Urinary bladder (tissue), 4 donors: Measurements from ENCODE around the gene EPS15. TPM values are rescaled to one million over a fixed set of nuclear protein-coding genes. Genes with fewer than 3 reads are reported as not detected.

Experiments
- DNase-seq: peaks from one replicate; pipeline ENCODE4 v3.0.0-alpha.2; 2015; ENCODE audit errors: extremely low spot score
- H3K27ac ChIP-seq: one replicate; pipeline ENCODE4 v1.5.1; 2013; ENCODE audit warnings: low read depth, mild to moderate bottlenecking, moderate library complexity
- H3K36me3 ChIP-seq: one replicate; pipeline ENCODE4 v1.6.1; 2013; ENCODE audit warnings: mild to moderate bottlenecking, moderate library complexity; ENCODE audit not compliant: insufficient read depth
- H3K4me1 ChIP-seq: one replicate; pipeline ENCODE4 v1.6.1; 2013; ENCODE audit warnings: mild to moderate bottlenecking, moderate library complexity; ENCODE audit not compliant: insufficient read depth
- H3K4me3 ChIP-seq: one replicate; pipeline ENCODE4 v1.5.1; 2013; ENCODE audit warnings: low read depth, low read length
- WGBS: extraction: QIAGEN DNeasy Blood & Tissue Kit; methylation state at CpG from one replicate; pipeline ENCODE4 v1.1.7; 2013; 5-methylcytosine and 5-hydroxymethylcytosine counted together
- polyA plus RNA-seq: library from polyadenylated mRNA; stranded (reverse); fragments of 200-250 nt; gene quantifications from one replicate; pipeline ENCODE4 v1.2.3, GENCODE V29; 2013
- total RNA-seq: library from RNA; depleted of rRNA; stranded (reverse); fragments of >200 nt; gene quantifications from one replicate; pipeline ENCODE4 v1.2.3, GENCODE V29; 2014
- donor health status: healthy with polysubstance abuse.
- donor health status: healthy.

EPS15 gene
- total and polyA plus RNA-seq, 2 donors = 21.5 to 96.2 TPM

DNA sequence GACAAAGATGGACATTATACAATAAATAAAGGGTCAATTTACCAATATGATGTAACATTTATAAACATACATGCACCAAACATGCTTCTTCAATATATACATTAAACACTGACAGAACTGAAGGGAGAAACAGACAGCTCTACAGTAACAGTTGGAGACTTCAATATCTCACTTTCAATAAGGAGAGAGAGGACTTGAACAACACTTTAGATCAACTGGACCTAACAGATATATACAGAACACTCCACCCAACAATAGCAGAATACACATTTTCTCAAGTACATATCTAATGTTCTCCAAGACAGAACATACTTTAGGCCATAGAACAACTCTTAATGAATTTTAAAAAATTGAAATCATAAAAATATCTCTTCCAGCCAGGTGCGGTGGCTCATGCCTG lies 138.1 kb downstream of the EPS15 start:
- Histone ChIP-seq H3K27ac (no peak overlapping the region), H3K36me3 (peaks cover 1% of the 10 kb centered on the region), H3K4me3 (no peak overlapping the region), H3K4me1 (no peaks in the 10 kb centered on the region)
- no peak for DNase-seq
- 94% methylated on average over 1 of the region's 1 CpG for WGBS

DNA sequence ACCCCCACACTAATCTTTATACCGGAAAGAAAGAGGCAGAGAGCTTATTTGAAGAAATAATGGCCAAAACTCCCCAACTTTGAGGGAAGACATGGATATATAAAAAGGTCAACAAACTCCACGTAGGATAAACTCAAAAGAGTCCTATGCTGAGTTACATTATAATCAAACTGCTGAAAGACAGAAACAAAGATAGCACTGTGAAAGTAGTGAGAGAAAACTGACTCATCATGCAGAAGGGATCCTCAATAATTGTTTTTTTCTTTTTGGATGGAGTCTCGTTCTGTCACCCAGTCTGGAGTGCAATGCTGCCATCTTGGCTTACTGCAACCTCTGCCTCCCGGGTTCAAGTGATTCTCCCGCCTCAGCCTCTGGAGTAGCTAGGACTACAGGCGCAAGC lies 140.2 kb downstream of the EPS15 start:
- H3K36me3 ChIP-seq = peaks cover 1% of the 10 kb centered on the region
- H3K27ac ChIP-seq = no peak overlapping the region
- H3K4me3 ChIP-seq = no peak overlapping the region
- 96% methylated on average over 6 of the region's 6 CpGs for WGBS
- no peak for DNase-seq
- H3K4me1 ChIP-seq = no peaks in the 10 kb centered on the region

DNA sequence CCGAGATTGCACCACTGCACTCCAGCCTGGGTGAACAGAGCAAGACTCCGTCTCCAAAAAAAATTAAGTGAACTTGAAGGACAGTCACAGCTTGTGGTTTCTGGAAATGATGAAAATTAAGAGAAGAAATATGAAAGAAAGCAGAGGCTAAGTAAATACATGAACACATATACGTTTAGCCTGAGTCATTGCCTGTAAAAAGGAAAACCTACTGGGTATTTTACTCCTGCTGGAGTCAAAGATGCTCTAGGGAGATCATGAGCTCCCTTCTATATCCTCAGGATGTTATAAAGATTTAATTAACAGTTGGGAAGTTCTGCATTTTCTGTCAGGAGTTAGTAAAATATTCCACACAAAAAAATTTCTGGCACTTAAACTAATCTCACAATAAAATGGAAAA lies 145.2 kb downstream of the EPS15 start:
- Histone ChIP-seq H3K4me1 (no peaks in the 10 kb centered on the region), H3K4me3 (no peak overlapping the region), H3K36me3 (peaks cover under 1% of the 10 kb centered on the region), H3K27ac (no peak overlapping the region)
- no peak for DNase-seq
- 92% methylated on average over 3 of the region's 3 CpGs for WGBS

DNA sequence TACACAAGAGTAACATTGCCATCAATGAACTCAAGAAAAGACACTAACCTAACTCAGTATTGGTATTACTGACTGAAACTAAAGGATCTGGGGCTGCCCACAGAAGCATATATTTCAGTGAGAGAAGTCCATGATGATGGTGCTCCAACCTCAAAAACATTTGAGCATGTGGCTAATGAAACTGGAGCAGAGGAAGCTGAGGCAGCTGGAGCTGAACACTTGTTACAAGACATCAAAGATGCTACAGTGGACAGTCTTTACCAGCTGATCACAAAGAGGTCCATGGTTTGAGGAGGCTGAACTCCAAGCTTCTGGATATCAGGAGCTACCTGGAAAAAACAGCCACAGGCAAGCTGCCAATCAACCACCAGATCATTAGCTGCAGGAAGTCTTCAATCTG lies 146.5 kb downstream of the EPS15 start:
- no peak for DNase-seq
- Histone ChIP-seq H3K36me3 (no peaks in the 10 kb centered on the region), H3K4me3 (no peak overlapping the region), H3K4me1 (no peaks in the 10 kb centered on the region), H3K27ac (no peak overlapping the region)

DNA sequence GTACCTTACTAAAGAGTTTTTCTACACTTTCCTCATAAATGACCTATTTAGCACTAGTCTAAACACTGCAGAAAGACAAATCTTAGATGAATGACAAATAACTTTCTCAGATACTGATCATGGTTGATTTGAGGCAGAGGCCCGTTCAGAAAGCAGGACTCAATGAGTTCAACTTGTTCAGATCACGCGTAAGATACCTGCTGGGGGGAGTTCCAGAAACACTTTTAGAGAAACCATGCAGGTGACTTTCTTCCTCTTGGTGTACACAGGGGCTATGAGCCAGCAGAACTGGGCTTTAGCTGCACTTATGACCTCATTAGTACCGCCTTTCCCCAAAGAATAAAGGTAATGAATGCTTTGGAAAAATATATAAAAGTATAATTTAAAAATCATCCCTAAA lies 149.9 kb downstream of the EPS15 start:
- DNase-seq = no peak
- no peak overlapping the region for H3K4me3 ChIP-seq
- no peaks in the 10 kb centered on the region for H3K4me1 ChIP-seq
- H3K36me3 ChIP-seq = no peaks in the 10 kb centered on the region
- WGBS = 78% methylated on average over 4 of the region's 4 CpGs
- H3K27ac ChIP-seq = no peak overlapping the region

DNA sequence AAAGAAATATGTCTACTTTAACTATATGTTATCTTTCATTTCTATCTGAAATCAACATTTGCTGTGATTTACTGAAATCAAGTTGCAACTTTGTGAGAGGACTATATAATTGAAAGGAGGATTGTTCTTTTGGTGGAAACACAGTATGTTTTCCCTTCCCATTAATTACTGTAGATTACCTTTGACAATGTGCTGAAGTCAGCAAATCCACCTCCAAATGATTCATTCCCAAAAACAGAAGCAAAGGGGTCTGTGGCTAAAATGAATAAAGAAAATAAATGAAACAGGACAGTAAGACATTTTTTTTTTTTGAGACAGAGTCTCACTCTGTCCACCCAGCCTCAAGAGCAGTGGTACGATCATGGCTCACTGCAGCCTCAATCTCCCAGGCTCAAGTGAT lies 153.3 kb downstream of the EPS15 start:
- Histone ChIP-seq H3K4me3 (no peak overlapping the region), H3K36me3 (peaks cover 5% of the 10 kb centered on the region), H3K27ac (no peak overlapping the region), H3K4me1 (no peaks in the 10 kb centered on the region)
- WGBS = 100% methylated on average over 1 of the region's 1 CpG
- DNase-seq = no peak

DNA sequence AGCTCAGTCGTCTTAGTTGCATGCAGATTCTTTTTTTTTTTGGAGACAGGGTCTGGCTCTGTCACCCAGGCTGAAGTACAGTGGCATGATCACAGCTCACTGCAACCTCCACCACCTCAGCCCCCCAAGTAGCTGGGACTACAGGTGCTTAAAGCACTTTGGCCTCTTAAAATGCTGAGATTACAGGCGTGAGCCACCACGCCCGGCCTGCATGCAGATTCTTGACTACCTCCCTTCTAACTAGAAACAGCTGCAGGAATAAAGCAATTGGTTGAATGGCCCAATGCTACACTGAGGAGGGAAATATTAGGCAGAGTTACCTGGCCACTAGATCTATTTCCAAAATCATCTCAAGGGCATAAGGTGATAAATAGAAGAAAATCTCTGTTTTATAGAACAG lies 159.2 kb downstream of the EPS15 start:
- Histone ChIP-seq H3K4me1 (no peaks in the 10 kb centered on the region), H3K36me3 (peaks cover 7% of the 10 kb centered on the region), H3K27ac (no peak overlapping the region), H3K4me3 (no peak overlapping the region)
- 93% methylated on average over 4 of the region's 4 CpGs for WGBS
- no peak for DNase-seq

DNA sequence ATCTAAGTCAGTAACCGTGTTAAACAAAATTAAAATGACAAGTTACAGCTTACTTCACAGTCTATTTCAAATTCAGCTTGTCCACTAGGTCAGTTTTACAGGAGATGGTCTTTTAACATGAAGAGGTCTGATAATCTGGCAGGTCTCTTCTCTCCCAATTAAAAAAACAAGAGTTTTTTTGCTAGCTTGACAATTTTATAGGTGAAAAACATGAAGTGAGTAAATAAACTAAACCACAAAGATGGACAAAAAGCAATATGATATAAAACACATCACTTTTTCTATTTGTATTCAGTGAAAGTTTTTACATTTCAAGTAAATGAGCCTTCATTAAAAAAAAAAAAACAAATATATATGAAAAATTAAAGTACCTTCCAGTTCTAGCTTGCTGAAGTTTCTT lies 163.7 kb downstream of the EPS15 start:
- no peak for DNase-seq
- H3K4me1 ChIP-seq = no peaks in the 10 kb centered on the region
- WGBS = 92% methylated on average over 1 of the region's 1 CpG
- no peak overlapping the region for H3K27ac ChIP-seq
- peaks cover 4% of the 10 kb centered on the region for H3K36me3 ChIP-seq
- no peak overlapping the region for H3K4me3 ChIP-seq

DNA sequence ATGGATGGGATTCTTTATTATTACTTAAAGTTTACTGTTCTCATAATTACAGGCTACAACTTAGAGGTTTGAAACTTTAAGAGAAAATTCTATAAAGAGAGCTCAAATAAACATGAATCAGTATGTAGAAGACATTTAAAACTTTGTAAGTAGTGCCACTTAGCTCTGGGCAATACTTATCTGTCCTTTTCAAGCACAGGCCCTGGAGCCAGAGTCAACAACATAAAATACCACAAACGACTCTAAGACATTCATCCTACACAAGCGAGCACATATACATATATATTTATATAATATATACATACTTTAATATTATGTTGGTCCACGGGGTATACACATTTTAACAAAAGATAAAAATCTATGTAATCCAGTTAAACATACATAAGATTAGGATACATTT lies 164.7 kb downstream of the EPS15 start:
- H3K36me3 ChIP-seq = peaks cover 2% of the 10 kb centered on the region
- WGBS = 65% methylated on average over 3 of the region's 3 CpGs
- no peak overlapping the region for H3K27ac ChIP-seq

DNA sequence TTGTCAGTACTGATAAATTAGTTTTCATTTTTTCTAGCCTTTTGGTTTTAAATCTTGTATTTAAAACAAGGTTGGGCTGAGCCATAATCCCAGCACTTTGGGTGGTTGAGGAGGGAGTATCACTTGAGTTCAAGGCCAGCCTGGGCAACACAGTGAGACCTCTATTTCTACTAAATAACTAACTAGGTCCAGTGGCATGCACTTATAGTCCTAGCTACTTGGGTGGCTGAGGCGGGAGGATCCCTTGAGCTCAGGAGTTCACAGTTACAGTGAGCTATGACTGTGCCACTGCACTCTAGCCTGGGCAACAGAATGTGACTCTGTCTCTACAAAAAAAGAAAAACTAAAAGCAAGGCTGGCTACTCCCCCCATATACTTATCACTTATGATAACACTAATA lies 167.2 kb downstream of the EPS15 start:
- DNase-seq = no peak
- Histone ChIP-seq H3K27ac (no peak overlapping the region), H3K4me3 (no peak overlapping the region), H3K4me1 (no peaks in the 10 kb centered on the region), H3K36me3 (peaks cover 2% of the 10 kb centered on the region)
- 91% methylated on average over 1 of the region's 1 CpG for WGBS

More for the DNA sequence above, 164.7 kb downstream of the EPS15 start:
- H3K4me1 ChIP-seq = no peaks in the 10 kb centered on the region
- H3K4me3 ChIP-seq = no peak overlapping the region
- DNase-seq = no peak

DNA sequence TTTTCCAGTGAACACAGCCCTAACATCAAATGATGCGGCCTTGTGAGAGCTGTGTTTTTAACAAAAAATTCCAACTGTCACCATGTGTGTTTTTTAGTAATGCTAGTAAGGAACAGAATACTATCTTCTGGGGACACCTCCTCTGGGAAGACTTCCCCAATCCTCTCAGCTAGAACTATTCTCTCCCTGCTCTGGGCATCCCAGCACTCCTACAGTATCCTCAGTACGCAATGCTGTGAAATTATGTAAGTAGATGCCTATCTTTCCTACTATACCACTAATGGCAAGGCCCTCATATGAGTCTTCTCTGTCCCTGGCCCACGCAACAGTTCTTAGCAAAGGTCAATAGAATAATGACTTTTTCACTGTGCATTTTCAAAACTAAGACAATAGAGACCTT lies 169.2 kb downstream of the EPS15 start:
- Histone ChIP-seq H3K36me3 (peaks cover 2% of the 10 kb centered on the region), H3K4me1 (no peaks in the 10 kb centered on the region), H3K27ac (no peak overlapping the region), H3K4me3 (no peak overlapping the region)
- 93% methylated on average over 3 of the region's 3 CpGs for WGBS
- DNase-seq = no peak

DNA sequence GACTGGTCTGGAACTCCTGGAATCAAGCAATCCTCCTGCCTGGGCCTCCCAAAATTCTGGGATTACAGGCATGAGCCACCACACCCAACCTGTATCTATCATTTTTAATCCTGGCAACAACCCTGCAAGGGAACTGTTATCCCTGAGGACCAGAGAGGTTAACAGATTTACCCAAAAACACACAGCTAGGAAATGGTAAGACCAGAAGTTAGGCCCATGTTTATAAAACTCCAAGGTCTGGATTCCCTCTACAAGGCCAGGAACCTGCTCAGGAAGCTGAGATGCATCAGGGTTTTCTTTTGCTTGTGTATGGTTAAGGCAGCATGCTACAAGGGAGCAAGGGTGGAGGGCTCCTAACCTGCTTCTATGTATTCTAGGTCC lies 170.9 kb downstream of the EPS15 start:
- no peak overlapping the region for H3K27ac ChIP-seq
- H3K36me3 ChIP-seq = no peaks in the 10 kb centered on the region
- no peak overlapping the region for H3K4me3 ChIP-seq
- H3K4me1 ChIP-seq = no peaks in the 10 kb centered on the region
- DNase-seq = no peak

DNA sequence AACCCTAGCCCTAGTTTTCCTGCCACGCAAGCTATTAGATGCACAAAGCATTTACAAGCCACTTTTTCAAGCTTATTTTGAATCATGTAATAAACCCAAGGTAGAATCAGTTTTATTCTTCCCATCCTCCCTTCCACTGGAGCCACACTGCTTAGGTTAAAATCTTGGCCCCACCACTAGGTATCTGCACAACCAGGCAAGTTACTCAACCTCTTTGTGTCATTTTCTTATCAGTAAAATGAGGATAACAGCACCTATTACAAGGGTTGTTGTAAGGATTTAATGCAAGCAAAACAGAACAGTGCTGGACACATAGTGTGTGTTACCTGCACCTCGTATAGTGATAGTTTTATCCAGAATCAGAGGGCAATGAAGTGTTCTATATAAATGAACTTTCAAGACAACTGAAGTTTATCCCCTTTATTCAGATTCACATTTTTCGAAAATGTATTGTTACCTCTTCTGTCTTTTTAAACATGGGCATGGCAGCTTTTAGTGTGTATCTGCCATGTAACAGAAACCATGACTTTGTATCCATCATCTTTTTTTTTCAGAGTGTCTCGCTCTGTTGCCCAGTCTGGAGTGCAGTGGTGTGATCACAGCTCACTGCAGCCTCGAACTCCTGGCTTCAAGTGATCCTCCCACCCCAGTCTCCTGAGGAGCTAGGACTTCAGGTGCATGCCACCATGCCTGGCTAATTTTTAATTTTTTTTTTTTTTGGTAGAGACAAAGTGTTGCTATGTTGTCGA lies 171.5 kb downstream of the EPS15 start:
- 89% methylated on average over 6 of the region's 6 CpGs for WGBS
- no peaks in the 10 kb centered on the region for H3K36me3 ChIP-seq
- H3K27ac ChIP-seq = no peak overlapping the region
- no peak overlapping the region for H3K4me3 ChIP-seq
- no peaks in the 10 kb centered on the region for H3K4me1 ChIP-seq
- DNase-seq = no peak

DNA sequence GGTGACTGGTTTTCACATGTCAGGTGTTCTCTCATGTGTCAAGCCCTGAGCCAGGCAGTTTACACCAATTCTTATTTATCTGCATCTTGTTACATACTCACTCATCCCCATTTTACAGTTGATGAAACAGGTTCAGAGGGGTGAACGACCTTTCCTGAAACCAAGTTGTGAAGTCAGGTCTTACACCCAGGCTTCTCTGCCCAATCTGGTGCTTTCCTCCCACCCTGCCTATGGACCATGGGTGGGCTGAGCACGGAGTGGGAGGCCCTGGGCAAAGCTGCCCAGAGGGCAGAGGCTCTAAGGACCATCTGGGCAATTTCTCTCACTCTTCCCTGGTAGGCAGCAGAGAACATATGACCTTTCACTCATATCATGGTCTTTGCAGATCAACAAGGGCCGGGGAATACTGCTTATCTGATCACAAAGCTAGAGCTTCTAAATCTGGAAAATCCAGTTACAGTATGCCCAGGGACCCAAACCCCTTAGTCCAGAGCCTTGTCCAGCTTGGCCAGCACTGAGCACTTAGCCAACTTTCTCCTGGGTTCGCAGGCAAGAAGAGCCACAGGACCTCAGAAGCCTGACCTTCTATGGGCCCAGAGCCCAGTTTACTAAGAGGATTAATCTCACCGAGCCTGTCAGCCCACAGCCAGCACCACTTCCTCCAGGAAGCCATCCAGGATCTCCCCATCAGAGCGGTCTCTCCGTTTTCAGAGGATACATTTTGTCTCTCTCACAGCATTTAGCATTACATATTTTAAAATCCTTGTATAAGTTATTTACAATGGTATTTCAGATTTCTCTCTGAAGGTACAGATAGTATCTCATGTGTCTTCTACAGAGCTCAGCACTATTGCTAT lies 172.8 kb downstream of the EPS15 start:
- Histone ChIP-seq H3K27ac (no peak overlapping the region), H3K4me1 (no peaks in the 10 kb centered on the region), H3K36me3 (no peaks in the 10 kb centered on the region), H3K4me3 (no peak overlapping the region)
- DNase-seq = no peak
- 61% methylated on average over 7 of the region's 7 CpGs for WGBS
